Testis (tissue), 3 donors: ENCODE results near the gene TYK2. TPM values are rescaled to one million over a fixed set of nuclear protein-coding genes. Genes with fewer than 3 reads are reported as not detected.

ENCODE experiments used
- DNase-seq: peaks from one replicate; pipeline ENCODE4 v3.0.0-alpha.2; 2019
- H3K27ac ChIP-seq, 2 donors: fragments of 200-600 bp; sonication (generic); one replicate each; pipeline ENCODE4 v1.5.1; 2019
- H3K27me3 ChIP-seq: fragments of 200-600 bp; sonication (generic); one replicate; pipeline ENCODE4 v1.5.1; 2019
- H3K36me3 ChIP-seq: fragments of 200-600 bp; sonication (generic); one replicate; pipeline ENCODE4 v1.5.1; 2017; ENCODE audit warnings: low read depth; ENCODE audit errors: missing control alignments
- H3K4me1 ChIP-seq: fragments of 200-600 bp; sonication (generic); one replicate; pipeline ENCODE4 v1.5.1; 2019
- H3K4me3 ChIP-seq, 2 donors: fragments of 200-600 bp; sonication (generic); one replicate each; pipeline ENCODE4 v1.5.1; 2017 to 2019
- H3K9me3 ChIP-seq: fragments of 200-600 bp; sonication (generic); one replicate; pipeline ENCODE4 v1.5.1; 2017
- CTCF ChIP-seq, 3 experiments: fragments of 450-650 bp in 2 of 3; fragments of 200-600 bp in 1 of 3; sonication (generic) in 1 of 3; IDR thresholded peaks; one replicate each; pipeline ENCODE4 v1.5.1; 2016 to 2019; ENCODE audit warnings: antibody characterized with exemption in 3 of 3, mild to moderate bottlenecking in 2 of 3, moderate library complexity in 1 of 3
- POLR2A ChIP-seq: fragments of 450-650 bp; IDR thresholded peaks from one replicate; pipeline ENCODE4 v1.6.1; 2017; ENCODE audit warnings: antibody characterized with exemption, mild to moderate bottlenecking, moderate library complexity
- WGBS, 2 donors: methylation state at CpG; one replicate each; pipeline ENCODE4 v1.1.5; 2018; 5-methylcytosine and 5-hydroxymethylcytosine counted together
- intact Hi-C: fragments of 100-400 bp; cut with DNase I; formaldehyde crosslinking; loops from one replicate; pipeline ENCODE4 v1.15.1; 2023; ENCODE audit warnings: low total_unique reads
- polyA plus RNA-seq: library from polyadenylated mRNA; stranded (reverse); fragments of 350-450 nt; fragmentation: Illumina TruSeq; extraction: RNeasy Lipid Tissue Mini Kit (QIAGEN cat#74804); gene quantifications from one replicate; pipeline ENCODE4 v1.2.3, GENCODE V29; 2014; ENCODE audit warnings: low read depth, low replicate concordance; ENCODE audit not compliant: insufficient read depth
- total RNA-seq, 2 donors: library from RNA; depleted of rRNA; stranded (reverse); fragments of >200 nt; gene quantifications; one replicate each; pipeline ENCODE4 v1.2.3, GENCODE V29; 2016

Gene TYK2
- total and polyA plus RNA-seq, 3 donors from 2014 or later, result 47.6 to 113 (median 112) TPM

GRCh38 chr19:10408511-10409283 lies 28.3 kb upstream of the TYK2 start:
- DNase-seq, result peak; percentile 59
- no peaks in the 10 kb centered on the region for H3K9me3 ChIP-seq
- peaks cover 13% of the 10 kb centered on the region for H3K4me1 ChIP-seq
- WGBS, 2 donors, result 67 to 75% methylated on average over 16 to 18 of the region's 18 CpGs
- H3K4me3 ChIP-seq, result no peak overlapping the region
- intact Hi-C loops, result no loop called here
- TF ChIP-seq CTCF (IDR thresholded peaks at IDR 0.05) (no peak), POLR2A (no peak)
- H3K27me3 ChIP-seq, result no peaks in the 10 kb centered on the region
- H3K36me3 ChIP-seq, result no peaks in the 10 kb centered on the region
- H3K27ac ChIP-seq, result no peak overlapping the region

GRCh38 chr19:10407096-10407495 lies 26.7 kb upstream of the TYK2 start:
- H3K4me1 ChIP-seq, result peaks cover 18% of the 10 kb centered on the region
- no peak overlapping the region for H3K4me3 ChIP-seq
- no peaks in the 10 kb centered on the region for H3K27me3 ChIP-seq
- no peak overlapping the region for H3K27ac ChIP-seq
- no peaks in the 10 kb centered on the region for H3K9me3 ChIP-seq
- no peaks in the 10 kb centered on the region for H3K36me3 ChIP-seq
- no peak for DNase-seq
- TF ChIP-seq POLR2A, result no peak
- no peak for TF ChIP-seq CTCF (IDR thresholded peaks at IDR 0.05)
- intact Hi-C loops, result no loop called here

- Histone ChIP-seq H3K27me3 (no peaks in the 10 kb centered on the region), H3K4me1 (peaks cover 24% of the 10 kb centered on the region), H3K36me3 (no peaks in the 10 kb centered on the region), H3K9me3 (no peaks in the 10 kb centered on the region), H3K27ac (no peak overlapping the region), H3K4me3 (no peak overlapping the region)
- DNase-seq, result no peak
- WGBS, 2 donors, result 81 to 86% methylated on average over 6 of the region's 6 CpGs
- TF ChIP-seq CTCF (IDR thresholded peaks at IDR 0.05) (no peak), POLR2A (no peak)
- intact Hi-C loops, result no loop called here
Measured at GRCh38 chr19:10406191-10406590, 25.8 kb upstream of the TYK2 start.

- Histone ChIP-seq H3K4me1 (peaks cover 29% of the 10 kb centered on the region), H3K4me3 (peak overlapping the region in 1 of 2 donors; percentile 83), H3K36me3 (no peaks in the 10 kb centered on the region), H3K27ac (no peak overlapping the region), H3K27me3 (no peaks in the 10 kb centered on the region), H3K9me3 (no peaks in the 10 kb centered on the region)
- 4 to 6% methylated on average over 22 to 41 of the region's 43 CpGs for WGBS, 2 donors
- intact Hi-C loops, result no loop called here
- no peak for DNase-seq
- no peak for TF ChIP-seq CTCF (IDR thresholded peaks at IDR 0.05)
- no peak for TF ChIP-seq POLR2A
Measured at GRCh38 chr19:10404888-10405820, 24.8 kb upstream of the TYK2 start.
